DMS79 (cell line): ENCODE results near the gene HSPB6.

Source experiments
- DNase-seq: peaks from one replicate; lab custom pipeline; 2025; lab: John Stamatoyannopoulos, UW

The HSPB6 gene

GRCh38 chr19:35746087-35746462 lies 10.8 kb downstream of the HSPB6 start:
- DNase-seq: no peak

- peak; percentile 98 for DNase-seq
Observed at GRCh38 chr19:35745328-35746086, 11.3 kb downstream of the HSPB6 start, which contains the start of the genes PSENEN and U2AF1L4. Gene PSENEN, plus strand, starts transcription at chr19:35745651. Its CDS starts 280 bp downstream, at chr19:35745931. Gene U2AF1L4, minus strand, starts transcription at chr19:35745418. Its CDS starts 27 bp downstream, at chr19:35745391.

- peak; percentile 93 for DNase-seq
Observed at GRCh38 chr19:35744430-35745327, 12.2 kb downstream of the HSPB6 start.

GRCh38 chr19:35743640-35744429 lies 13.0 kb downstream of the HSPB6 start:
- no peak for DNase-seq

GRCh38 chr19:35742121-35742724 lies 14.6 kb downstream of the HSPB6 start, which contains the start of gene IGFLR1:
Gene IGFLR1, minus strand, starts transcription at chr19:35742452. Its CDS starts 1,272 bp downstream, at chr19:35741180.
- DNase-seq: no peak

- DNase-seq: no peak
Observed at GRCh38 chr19:35741203-35741515, 15.7 kb downstream of the HSPB6 start.

GRCh38 chr19:35740423-35741202 lies 16.2 kb downstream of the HSPB6 start:
- peak; percentile 96 for DNase-seq

- DNase-seq: no peak
Observed at GRCh38 chr19:35740108-35740422, 16.8 kb downstream of the HSPB6 start.

GRCh38 chr19:35739275-35740107 lies 17.3 kb downstream of the HSPB6 start:
- no peak for DNase-seq

GRCh38 chr19:35738887-35739229 lies 18.0 kb downstream of the HSPB6 start:
- no peak for DNase-seq

GRCh38 chr19:35738021-35738886 lies 18.6 kb downstream of the HSPB6 start:
- no peak for DNase-seq

- DNase-seq: no peak
Observed at GRCh38 chr19:35736913-35737886, 19.6 kb downstream of the HSPB6 start.

GRCh38 chr19:35734889-35735288 lies 21.9 kb downstream of the HSPB6 start:
- no peak for DNase-seq

GRCh38 chr19:35734273-35734672 lies 22.6 kb downstream of the HSPB6 start:
- DNase-seq: no peak

- DNase-seq: no peak
Observed at GRCh38 chr19:35733180-35734125, 23.4 kb downstream of the HSPB6 start.

GRCh38 chr19:35732540-35733179 lies 24.2 kb downstream of the HSPB6 start:
- DNase-seq: no peak
